Tibial nerve (tissue), 3 donors: Measurements from ENCODE around the gene SPOCK1.

ENCODE experiments used
- CTCF ChIP-seq, 5 experiments: fragments of 200-600 bp in 3 of 5; fragments of 450-650 bp in 2 of 5; sonication (generic) in 3 of 5; IDR thresholded peaks; one replicate each; pipeline ENCODE4 v1.5.1; 2016 to 2019; ENCODE audit warnings: antibody characterized with exemption in 5 of 5, mild to moderate bottlenecking in 3 of 5, moderate library complexity in 2 of 5
- POLR2A ChIP-seq, 2 donors: fragments of 450-650 bp; IDR thresholded peaks; one replicate each; pipeline ENCODE4 v1.6.1; 2017; ENCODE audit warnings: antibody characterized with exemption in 2 of 2, mild to moderate bottlenecking in 2 of 2, moderate library complexity in 2 of 2

- TF ChIP-seq CTCF (IDR thresholded peaks at IDR 0.05) = no peak
- no peak for TF ChIP-seq POLR2A (IDR thresholded peaks at IDR 0.05)
Measured at GRCh38 chr5:137357436-137357835, 141.7 kb downstream of the SPOCK1 start.
